NCI-H345 treated with DMSO at 0.1 percent for 48 hours (cell line): Measurements from ENCODE around the gene MIOX.

Experiments used
- DNase-seq: peaks from one replicate; lab custom pipeline; 2025; ENCODE audit not compliant: unreplicated experiment; lab: John Stamatoyannopoulos, UW

MIOX gene

GRCh38 chr22:50486561-50487289 is at the start of gene MIOX:
Gene MIOX, plus strand, starts transcription at chr22:50486859. Its CDS starts 39 bp downstream, at chr22:50486898.
- DNase-seq = no peak

GRCh38 chr22:50437511-50438304 is 49.0 kb upstream of the MIOX start:
- DNase-seq = no peak

GRCh38 chr22:50438305-50439275 is 48.1 kb upstream of the MIOX start:
- no peak for DNase-seq

- DNase-seq = no peak
Measured at GRCh38 chr22:50439314-50439870, 47.3 kb upstream of the MIOX start.

GRCh38 chr22:50439871-50440331 is 46.8 kb upstream of the MIOX start:
- DNase-seq = no peak

- DNase-seq = no peak
Measured at GRCh38 chr22:50440544-50441249, 46.0 kb upstream of the MIOX start.

- no peak for DNase-seq
Measured at GRCh38 chr22:50441428-50441993, 45.1 kb upstream of the MIOX start.

GRCh38 chr22:50443197-50443596 is 43.5 kb upstream of the MIOX start:
- DNase-seq = no peak

GRCh38 chr22:50443801-50444625 is 42.6 kb upstream of the MIOX start:
- no peak for DNase-seq

- DNase-seq = no peak
Measured at GRCh38 chr22:50444663-50445062, 42.0 kb upstream of the MIOX start.

- DNase-seq = no peak
Measured at GRCh38 chr22:50445071-50445879, 41.4 kb upstream of the MIOX start.

- no peak for DNase-seq
Measured at GRCh38 chr22:50445880-50446707, 40.6 kb upstream of the MIOX start.

- no peak for DNase-seq
Measured at GRCh38 chr22:50446708-50447575, 39.7 kb upstream of the MIOX start.

GRCh38 chr22:50447576-50448551 is 38.8 kb upstream of the MIOX start:
- no peak for DNase-seq

- DNase-seq = no peak
Measured at GRCh38 chr22:50452649-50453048, 34.0 kb upstream of the MIOX start.
